Measurements from ENCODE around the gene PCDH15.

Gene PCDH15

DNA sequence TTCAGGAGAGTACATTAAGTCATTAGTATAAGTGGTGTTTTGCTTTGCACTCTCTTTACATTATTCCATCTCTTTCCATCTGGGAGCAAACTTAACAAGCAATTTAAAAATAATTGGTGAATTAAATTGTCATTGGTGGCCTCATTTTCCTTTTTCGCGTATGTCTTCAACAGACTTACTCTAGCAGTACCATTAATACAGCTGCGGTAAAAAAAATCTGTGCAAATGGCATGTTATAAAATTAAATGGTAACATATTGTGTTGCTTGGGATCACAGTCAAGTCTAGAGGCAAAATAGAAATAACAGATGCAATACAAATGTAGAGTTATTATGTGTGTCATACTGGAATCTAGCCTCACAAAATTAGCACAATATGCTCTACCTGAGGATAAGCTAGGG is 322.4 kb downstream of the PCDH15 start:
- no peaks in the 10 kb centered on the region for H3K36me3 ChIP-seq (ENCODE audit: control insufficient read depth, insufficient read depth, low read length)
- TF ChIP-seq, protein P1, sequence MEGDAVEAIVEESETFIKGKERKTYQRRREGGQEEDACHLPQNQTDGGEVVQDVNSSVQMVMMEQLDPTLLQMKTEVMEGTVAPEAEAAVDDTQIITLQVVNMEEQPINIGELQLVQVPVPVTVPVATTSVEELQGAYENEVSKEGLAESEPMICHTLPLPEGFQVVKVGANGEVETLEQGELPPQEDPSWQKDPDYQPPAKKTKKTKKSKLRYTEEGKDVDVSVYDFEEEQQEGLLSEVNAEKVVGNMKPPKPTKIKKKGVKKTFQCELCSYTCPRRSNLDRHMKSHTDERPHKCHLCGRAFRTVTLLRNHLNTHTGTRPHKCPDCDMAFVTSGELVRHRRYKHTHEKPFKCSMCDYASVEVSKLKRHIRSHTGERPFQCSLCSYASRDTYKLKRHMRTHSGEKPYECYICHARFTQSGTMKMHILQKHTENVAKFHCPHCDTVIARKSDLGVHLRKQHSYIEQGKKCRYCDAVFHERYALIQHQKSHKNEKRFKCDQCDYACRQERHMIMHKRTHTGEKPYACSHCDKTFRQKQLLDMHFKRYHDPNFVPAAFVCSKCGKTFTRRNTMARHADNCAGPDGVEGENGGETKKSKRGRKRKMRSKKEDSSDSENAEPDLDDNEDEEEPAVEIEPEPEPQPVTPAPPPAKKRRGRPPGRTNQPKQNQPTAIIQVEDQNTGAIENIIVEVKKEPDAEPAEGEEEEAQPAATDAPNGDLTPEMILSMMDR (IDR thresholded peaks at IDR 0.05; ENCODE audit: insufficient read depth, low read length, poor library complexity, severe bottlenecking) = no peak
- DNase-seq (ENCODE audit: extremely low read depth, insufficient read length) = no peak
- no peaks in the 10 kb centered on the region for H3K27me3 ChIP-seq (replicated peaks; ENCODE audit: control insufficient read depth, insufficient read depth, low read length)
- no peak overlapping the region for H3K4me3 ChIP-seq (replicated peaks; ENCODE audit: low read depth, low read length)

DNA sequence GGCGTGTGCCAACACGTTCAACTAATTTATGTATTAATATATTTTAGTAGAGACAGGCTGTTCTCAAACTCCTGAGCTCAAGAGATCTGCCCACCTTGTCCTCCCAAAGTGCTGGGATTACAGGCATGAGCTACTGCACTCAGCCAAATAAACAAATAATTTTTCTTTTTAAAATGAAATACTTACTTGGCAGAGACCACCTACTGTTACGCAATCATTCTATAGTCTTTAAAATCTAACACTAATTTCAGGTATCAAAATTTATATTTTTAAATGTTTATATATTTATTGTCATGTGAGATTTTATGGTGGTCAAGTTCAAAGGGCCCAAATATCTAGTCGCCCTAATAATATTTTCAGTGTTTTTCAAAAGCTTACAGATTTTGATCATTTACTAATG is 323.3 kb downstream of the PCDH15 start:
- no peak overlapping the region for H3K4me3 ChIP-seq (replicated peaks; ENCODE audit: low read depth, low read length)
- no peaks in the 10 kb centered on the region for H3K27me3 ChIP-seq (replicated peaks; ENCODE audit: control insufficient read depth, insufficient read depth, low read length)
- DNase-seq (ENCODE audit: extremely low read depth, insufficient read length) = no peak
- TF ChIP-seq, protein P1 (IDR thresholded peaks at IDR 0.05; ENCODE audit: insufficient read depth, low read length, poor library complexity, severe bottlenecking) = no peak
- H3K36me3 ChIP-seq (ENCODE audit: control insufficient read depth, insufficient read depth, low read length) = no peaks in the 10 kb centered on the region

DNA sequence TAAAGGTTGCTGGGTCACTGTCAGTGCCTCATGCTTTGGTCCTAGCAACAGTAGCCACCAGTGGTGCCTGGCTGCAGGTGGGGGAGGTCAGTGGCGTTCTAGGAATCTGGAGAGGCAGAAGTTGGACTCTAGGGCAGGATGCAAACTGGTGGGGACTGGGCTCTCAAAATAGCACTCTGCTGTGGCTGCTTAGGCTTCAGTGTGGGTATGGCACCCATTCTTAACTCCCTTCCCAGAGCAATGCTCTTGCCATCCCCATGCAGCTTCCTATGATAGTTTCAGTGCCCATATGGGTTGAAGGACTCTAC is 330.8 kb downstream of the PCDH15 start:
- no peak for DNase-seq (ENCODE audit: extremely low read depth, insufficient read length)
- Histone ChIP-seq H3K27me3 (replicated peaks; ENCODE audit: control insufficient read depth, insufficient read depth, low read length) (no peaks in the 10 kb centered on the region), H3K36me3 (ENCODE audit: control insufficient read depth, insufficient read depth, low read length) (no peaks in the 10 kb centered on the region), H3K4me3 (replicated peaks; ENCODE audit: low read depth, low read length) (no peak overlapping the region)
- TF ChIP-seq, protein P1 (IDR thresholded peaks at IDR 0.05; ENCODE audit: insufficient read depth, low read length, poor library complexity, severe bottlenecking) = no peak

DNA sequence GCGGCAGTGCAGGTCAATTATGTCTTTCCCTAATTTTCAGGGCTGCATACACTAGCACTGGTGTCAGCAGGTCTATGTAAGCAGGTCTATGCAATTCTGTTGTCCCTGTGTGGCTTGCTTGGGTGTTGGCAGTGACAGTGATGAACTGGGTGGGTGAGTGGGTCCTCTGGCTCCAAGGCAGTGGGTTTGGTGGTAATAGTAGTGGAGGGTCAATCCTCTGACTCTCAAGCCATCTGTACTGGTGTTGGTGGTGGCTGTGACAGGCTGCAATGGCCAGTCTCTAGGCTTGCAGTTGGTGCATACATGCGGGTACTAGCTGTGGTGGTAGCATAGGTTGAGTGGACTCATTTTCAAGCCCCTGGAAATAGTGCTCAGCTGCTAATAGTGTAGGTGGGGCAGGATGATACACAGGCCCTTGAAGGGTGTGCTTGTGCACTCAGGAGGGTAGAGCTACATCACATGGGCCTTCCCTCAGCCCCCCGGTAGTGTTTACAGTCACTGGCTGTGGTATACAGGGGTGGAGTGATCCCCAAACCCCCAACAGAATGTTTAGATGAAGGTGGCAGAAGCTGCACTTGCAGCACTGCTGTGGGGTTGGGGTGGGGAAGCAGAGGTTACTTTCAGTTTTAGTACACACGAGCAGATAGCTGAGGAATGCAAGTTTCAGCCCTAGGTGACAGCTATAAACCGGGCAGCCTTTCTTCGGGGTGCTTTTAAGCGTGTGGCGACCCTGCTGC is 331.3 kb downstream of the PCDH15 start:
- no peaks in the 10 kb centered on the region for H3K27me3 ChIP-seq (replicated peaks; ENCODE audit: control insufficient read depth, insufficient read depth, low read length)
- H3K36me3 ChIP-seq (ENCODE audit: control insufficient read depth, insufficient read depth, low read length) = no peaks in the 10 kb centered on the region
- no peak for DNase-seq (ENCODE audit: extremely low read depth, insufficient read length)
- TF ChIP-seq, protein P1 (IDR thresholded peaks at IDR 0.05; ENCODE audit: insufficient read depth, low read length, poor library complexity, severe bottlenecking) = no peak
- no peak overlapping the region for H3K4me3 ChIP-seq (replicated peaks; ENCODE audit: low read depth, low read length)

DNA sequence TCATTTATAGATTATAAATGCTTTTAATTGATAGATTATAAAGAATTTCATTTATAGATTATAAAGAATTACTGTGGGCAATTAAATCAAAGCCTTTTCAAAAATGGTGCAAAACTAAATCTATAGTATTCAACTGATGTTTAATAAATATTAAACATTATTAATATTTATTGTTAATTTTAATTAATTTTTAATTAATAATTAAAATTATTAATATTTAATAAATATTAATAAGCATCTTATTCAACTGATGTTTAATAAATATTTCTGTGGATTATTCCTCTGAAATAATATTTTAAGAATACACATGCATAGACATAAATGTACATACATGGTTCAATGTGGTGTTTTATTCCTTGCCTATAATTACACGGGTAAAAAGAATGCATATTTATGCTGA is 346.8 kb downstream of the PCDH15 start:
- H3K27me3 ChIP-seq (replicated peaks; ENCODE audit: control insufficient read depth, insufficient read depth, low read length) = no peaks in the 10 kb centered on the region
- no peak for DNase-seq (ENCODE audit: extremely low read depth, insufficient read length)
- no peak overlapping the region for H3K4me3 ChIP-seq (replicated peaks; ENCODE audit: low read depth, low read length)
- H3K36me3 ChIP-seq (ENCODE audit: control insufficient read depth, insufficient read depth, low read length) = no peaks in the 10 kb centered on the region
- TF ChIP-seq, protein P1 (IDR thresholded peaks at IDR 0.05; ENCODE audit: insufficient read depth, low read length, poor library complexity, severe bottlenecking) = no peak

DNA sequence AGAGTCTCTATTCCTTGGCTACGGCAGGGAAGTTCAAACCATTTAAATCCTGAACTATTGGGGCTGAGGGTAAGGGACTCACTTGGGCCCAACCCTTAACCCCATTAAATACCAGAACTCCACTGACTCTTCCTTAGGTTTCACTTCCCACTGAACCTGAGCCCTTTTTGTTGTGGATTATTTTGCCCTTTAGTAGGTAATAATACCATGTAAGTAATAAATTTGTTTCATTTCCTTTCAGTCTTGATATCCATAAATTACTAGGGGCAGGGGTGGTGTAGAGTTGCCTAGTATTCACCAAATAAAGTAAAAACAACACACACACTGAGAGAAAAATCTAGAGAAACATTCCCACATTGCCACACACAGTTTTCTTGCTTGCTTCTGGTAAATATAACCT is 352.0 kb downstream of the PCDH15 start:
- Histone ChIP-seq H3K4me3 (replicated peaks; ENCODE audit: low read depth, low read length) (no peak overlapping the region), H3K36me3 (ENCODE audit: control insufficient read depth, insufficient read depth, low read length) (no peaks in the 10 kb centered on the region), H3K27me3 (replicated peaks; ENCODE audit: control insufficient read depth, insufficient read depth, low read length) (no peaks in the 10 kb centered on the region)
- TF ChIP-seq, protein P1 (IDR thresholded peaks at IDR 0.05; ENCODE audit: insufficient read depth, low read length, poor library complexity, severe bottlenecking) = no peak
- no peak for DNase-seq (ENCODE audit: extremely low read depth, insufficient read length)

All from GM06990 (cell line).